Coronary artery (tissue), 2 donors: ENCODE data around the gene SIGLEC11.

Source experiments
- DNase-seq: peaks from one replicate; pipeline ENCODE4 v3.0.0-alpha.2; 2017; ENCODE audit warnings: low spot score
- H3K27ac ChIP-seq, 2 donors: fragments of 200-600 bp; sonication (generic); one replicate each; pipeline ENCODE4 v1.5.1; 2016 to 2019
- H3K4me3 ChIP-seq: fragments of 200-600 bp; sonication (generic); 2 replicates; pipeline ENCODE4 v1.5.1; 2016; ENCODE audit warnings: mild to moderate bottlenecking, moderate library complexity
- CTCF ChIP-seq: fragments of 200-600 bp; sonication (generic); IDR thresholded peaks from one replicate; pipeline ENCODE4 v1.5.1; 2019; ENCODE audit warnings: antibody characterized with exemption

Gene SIGLEC11

GRCh38 chr19:49937750-49938381 is 23.1 kb downstream of the SIGLEC11 start:
- no peak overlapping the region for H3K27ac ChIP-seq
- DNase-seq, result peak; percentile 83
- peak; percentile 97 for TF ChIP-seq CTCF
- H3K4me3 ChIP-seq, result peak overlapping the region; percentile 57

GRCh38 chr19:49936549-49936948 is 24.4 kb downstream of the SIGLEC11 start:
- DNase-seq, result no peak
- Histone ChIP-seq H3K27ac (no peak overlapping the region), H3K4me3 (no peak overlapping the region)
- TF ChIP-seq CTCF, result no peak

- DNase-seq, result no peak
- Histone ChIP-seq H3K27ac (no peak overlapping the region), H3K4me3 (no peak overlapping the region)
- TF ChIP-seq CTCF, result no peak
These were observed 27.3 kb downstream of the SIGLEC11 start for GRCh38 chr19:49933643-49934042.

- no peak overlapping the region for H3K27ac ChIP-seq
- no peak overlapping the region for H3K4me3 ChIP-seq
- no peak for DNase-seq
- no peak for TF ChIP-seq CTCF
These were observed 28.2 kb downstream of the SIGLEC11 start for GRCh38 chr19:49932731-49933131.

- TF ChIP-seq CTCF, result no peak
- no peak for DNase-seq
- Histone ChIP-seq H3K27ac (no peak overlapping the region), H3K4me3 (no peak overlapping the region)
These were observed 28.9 kb downstream of the SIGLEC11 start for GRCh38 chr19:49932041-49932451.

- DNase-seq, result no peak
- TF ChIP-seq CTCF, result no peak
- H3K4me3 ChIP-seq, result no peak overlapping the region
- H3K27ac ChIP-seq, result no peak overlapping the region
These were observed 29.5 kb downstream of the SIGLEC11 start for GRCh38 chr19:49931293-49932040.

- H3K4me3 ChIP-seq, result no peak overlapping the region
- no peak for TF ChIP-seq CTCF
- peak overlapping the region in 1 of 2 donors; percentile 95 for H3K27ac ChIP-seq
- peak; percentile 81 for DNase-seq
These were observed 30.4 kb downstream of the SIGLEC11 start for GRCh38 chr19:49930483-49931011.
